ENCODE results near the gene ITPA.

The ITPA gene

DNA sequence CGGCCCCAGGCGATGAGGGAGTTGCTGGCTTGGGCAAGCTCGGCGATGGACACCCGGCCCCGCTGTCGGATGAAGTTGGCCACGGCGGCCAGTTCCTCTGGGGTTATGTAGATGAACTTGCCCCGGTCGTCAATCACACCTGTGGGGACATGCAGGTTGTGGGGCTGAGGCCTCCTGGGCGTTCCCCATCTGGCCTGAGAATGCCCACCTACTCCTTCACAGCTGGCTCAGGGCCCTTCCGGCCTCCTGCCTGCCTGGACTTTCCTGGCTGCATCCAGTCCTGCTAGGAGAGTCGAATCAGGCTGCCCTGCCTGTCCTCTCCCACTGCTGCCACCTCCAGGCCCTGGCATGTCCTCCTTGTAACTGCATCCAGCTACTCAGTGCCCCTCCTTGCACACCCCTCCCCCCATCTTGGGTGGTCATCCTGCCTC, 18.6 kb upstream of the ITPA start:
- TF ChIP-seq MYC (IDR thresholded peaks at IDR 0.05; ENCODE audit: low read depth, low read length), result no peak
- TF ChIP-seq, protein P1, sequence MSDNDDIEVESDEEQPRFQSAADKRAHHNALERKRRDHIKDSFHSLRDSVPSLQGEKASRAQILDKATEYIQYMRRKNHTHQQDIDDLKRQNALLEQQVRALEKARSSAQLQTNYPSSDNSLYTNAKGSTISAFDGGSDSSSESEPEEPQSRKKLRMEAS (IDR thresholded peaks at IDR 0.05; ENCODE audit: low read depth, low read length), result no peak
- no peak overlapping the region for H3K4me3 ChIP-seq (ENCODE audit: low read depth, low read length)
- DNase-seq (ENCODE audit: low read depth), result no peak

DNA sequence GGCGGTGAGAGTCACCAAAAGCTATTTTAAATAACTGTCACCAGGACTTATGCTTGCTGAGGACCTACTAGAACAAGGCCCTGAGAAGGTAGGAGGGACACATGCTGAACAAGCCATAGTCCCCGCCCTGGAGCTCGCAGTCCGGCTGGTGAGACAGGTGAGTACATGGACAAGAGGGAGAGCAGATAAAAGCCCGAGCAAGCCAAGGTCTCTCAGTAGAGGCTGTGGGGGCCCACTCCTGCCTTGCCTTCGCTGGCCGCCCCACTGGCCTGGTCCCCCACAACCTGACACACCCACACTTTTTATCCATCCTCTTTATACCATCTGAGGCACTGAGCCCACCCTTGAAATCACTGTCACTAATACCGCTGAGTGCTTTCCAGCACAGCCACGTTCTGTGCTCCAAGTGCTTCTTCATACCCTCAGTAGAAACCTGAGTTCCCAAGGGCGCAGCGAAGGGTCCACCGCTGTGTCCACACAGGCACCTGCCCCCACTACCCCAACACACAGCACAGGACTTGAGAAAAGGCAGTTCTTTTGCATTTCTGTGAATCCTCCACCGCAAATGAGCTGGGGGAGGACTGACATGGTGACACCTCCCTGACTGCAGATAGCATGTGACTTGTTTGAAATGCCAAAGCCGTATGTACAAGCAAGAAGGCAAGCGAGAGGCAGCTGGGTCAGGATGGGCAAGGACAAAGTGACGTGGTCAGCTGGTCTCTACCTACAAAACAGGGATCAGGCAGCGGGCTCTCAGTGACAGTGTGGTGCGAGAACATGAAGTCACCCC, 16.9 kb upstream of the ITPA start:
- DNase-seq (ENCODE audit: low read depth), result no peak
- no peak overlapping the region for H3K4me3 ChIP-seq (ENCODE audit: low read depth, low read length)
- TF ChIP-seq MYC (IDR thresholded peaks at IDR 0.05; ENCODE audit: low read depth, low read length), result no peak
- TF ChIP-seq POLR2A (IDR thresholded peaks at IDR 0.05; ENCODE audit: extremely low read depth, insufficient read length), result no peak

DNA sequence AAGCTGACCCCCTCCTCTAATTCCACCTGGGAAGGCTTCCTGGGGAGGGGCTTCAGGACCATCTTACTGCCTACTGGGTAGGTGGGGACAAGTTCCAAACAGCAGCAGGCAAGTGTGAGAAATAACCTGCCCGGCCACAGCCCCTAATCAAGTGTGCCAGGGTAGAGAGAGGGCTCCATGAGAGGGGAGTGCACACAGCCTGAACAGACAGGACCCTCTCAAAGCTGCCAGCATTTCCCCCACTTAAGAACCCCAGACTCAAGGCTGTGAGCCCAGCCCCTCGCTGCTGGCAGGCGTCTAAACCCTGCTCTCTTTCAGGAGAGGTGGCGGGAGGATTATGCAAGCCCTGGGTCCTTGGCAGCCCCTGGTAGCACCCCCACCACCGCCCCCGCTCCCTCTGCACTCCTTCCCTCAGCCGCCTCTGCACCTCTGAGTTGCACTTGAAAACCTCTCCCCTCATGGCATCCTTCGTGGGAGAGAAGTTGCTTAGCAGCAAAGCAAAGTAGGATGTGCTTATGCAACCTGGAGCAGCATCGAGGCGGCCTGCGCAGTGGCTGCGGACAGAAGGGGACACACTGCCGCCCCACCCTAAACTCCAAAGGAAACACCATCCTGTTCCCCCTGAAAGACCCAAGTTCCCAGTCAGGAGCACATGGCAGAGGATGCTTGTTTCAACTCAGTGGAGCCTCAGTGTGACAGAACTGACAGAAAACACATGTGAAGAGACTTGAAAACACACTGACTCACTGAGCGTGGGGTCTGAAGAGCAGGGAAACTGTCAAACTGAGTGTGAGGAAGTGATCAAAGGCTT, 15.3 kb upstream of the ITPA start:
- DNase-seq (ENCODE audit: low read depth), result no peak
- TF ChIP-seq, protein P2, sequence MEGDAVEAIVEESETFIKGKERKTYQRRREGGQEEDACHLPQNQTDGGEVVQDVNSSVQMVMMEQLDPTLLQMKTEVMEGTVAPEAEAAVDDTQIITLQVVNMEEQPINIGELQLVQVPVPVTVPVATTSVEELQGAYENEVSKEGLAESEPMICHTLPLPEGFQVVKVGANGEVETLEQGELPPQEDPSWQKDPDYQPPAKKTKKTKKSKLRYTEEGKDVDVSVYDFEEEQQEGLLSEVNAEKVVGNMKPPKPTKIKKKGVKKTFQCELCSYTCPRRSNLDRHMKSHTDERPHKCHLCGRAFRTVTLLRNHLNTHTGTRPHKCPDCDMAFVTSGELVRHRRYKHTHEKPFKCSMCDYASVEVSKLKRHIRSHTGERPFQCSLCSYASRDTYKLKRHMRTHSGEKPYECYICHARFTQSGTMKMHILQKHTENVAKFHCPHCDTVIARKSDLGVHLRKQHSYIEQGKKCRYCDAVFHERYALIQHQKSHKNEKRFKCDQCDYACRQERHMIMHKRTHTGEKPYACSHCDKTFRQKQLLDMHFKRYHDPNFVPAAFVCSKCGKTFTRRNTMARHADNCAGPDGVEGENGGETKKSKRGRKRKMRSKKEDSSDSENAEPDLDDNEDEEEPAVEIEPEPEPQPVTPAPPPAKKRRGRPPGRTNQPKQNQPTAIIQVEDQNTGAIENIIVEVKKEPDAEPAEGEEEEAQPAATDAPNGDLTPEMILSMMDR (IDR thresholded peaks at IDR 0.05; ENCODE audit: low read depth, low read length), result no peak
- TF ChIP-seq, protein P1 (IDR thresholded peaks at IDR 0.05; ENCODE audit: low read depth, low read length), result no peak
- TF ChIP-seq POLR2A (IDR thresholded peaks at IDR 0.05; ENCODE audit: extremely low read depth, insufficient read length) (no peak), MYC (IDR thresholded peaks at IDR 0.05; ENCODE audit: low read depth, low read length) (no peak)
- no peak overlapping the region for H3K4me3 ChIP-seq (ENCODE audit: low read depth, low read length)

DNA sequence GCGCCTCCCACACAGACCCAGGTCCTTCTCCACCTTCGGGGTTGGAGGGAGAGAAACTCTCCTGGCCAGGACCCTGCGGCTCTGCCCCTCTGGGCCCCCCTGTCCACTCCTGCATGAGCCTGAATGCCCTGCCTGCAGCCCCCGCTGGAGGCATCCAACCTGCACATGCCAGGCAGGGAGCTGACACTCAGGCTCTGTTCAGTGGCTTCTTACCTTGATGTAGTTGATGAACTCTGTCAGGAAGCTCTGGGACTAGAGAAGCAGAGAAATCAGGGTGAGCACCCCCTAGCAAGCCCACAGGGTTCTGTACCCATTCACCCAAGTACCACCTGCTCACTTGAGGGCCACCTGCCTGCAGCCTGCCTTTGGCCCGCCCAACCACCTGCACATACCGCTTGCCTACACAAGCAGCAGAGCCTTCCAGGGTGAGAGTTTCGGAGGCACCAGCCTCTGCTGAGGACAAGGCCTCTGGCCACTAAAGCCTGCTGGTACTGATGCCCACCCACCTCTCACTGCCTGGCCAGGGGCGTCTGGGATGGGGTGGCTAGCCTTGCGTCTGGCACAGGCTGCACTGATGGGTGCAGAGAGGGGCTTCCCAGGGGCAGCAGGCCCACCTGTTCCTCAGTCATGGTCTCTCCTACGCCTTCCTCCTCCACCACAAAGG, 14.5 kb upstream of the ITPA start:
- TF ChIP-seq, protein P1 (IDR thresholded peaks at IDR 0.05; ENCODE audit: low read depth, low read length), result no peak
- TF ChIP-seq POLR2A (IDR thresholded peaks at IDR 0.05; ENCODE audit: extremely low read depth, insufficient read length) (no peak), MYC (IDR thresholded peaks at IDR 0.05; ENCODE audit: low read depth, low read length) (no peak)
- TF ChIP-seq, protein P2 (IDR thresholded peaks at IDR 0.05; ENCODE audit: low read depth, low read length), result no peak
- no peak for DNase-seq (ENCODE audit: low read depth)

DNA sequence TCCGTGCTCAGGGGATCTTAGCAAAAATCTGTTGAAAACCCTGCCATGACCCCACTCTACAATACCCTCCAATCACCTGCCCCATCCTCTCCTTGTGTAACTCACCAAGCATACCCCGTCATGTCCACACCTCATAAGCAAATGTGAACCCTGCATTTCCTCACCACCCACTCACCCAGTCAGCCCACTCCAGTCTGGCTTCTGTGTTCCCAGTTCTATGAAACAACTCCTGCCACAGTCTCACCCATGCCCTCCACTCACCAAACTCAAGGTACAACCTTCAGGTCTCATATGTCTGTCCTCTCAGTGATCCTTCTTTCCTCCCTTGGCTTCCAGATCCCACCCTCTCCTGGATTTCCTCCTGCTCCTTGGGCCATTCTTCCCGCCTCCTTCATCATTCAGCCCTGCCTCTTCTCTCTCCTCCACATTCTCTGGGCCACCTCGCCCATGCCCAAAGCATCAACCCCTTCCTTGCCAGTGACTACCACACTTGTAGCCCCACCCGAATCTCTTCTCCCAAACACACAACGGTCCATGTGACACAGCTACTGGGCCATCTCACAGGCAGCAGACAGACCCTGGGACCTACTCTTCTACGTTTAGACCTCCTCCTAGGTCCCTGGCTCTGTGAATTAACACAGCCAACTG, 13.6 kb upstream of the ITPA start:
- no peak overlapping the region for H3K4me3 ChIP-seq (ENCODE audit: low read depth, low read length)
- TF ChIP-seq MYC (IDR thresholded peaks at IDR 0.05; ENCODE audit: low read depth, low read length), result no peak
- TF ChIP-seq, protein P1 (IDR thresholded peaks at IDR 0.05; ENCODE audit: low read depth, low read length), result no peak
- TF ChIP-seq, protein P2 (IDR thresholded peaks at IDR 0.05; ENCODE audit: low read depth, low read length), result no peak
- TF ChIP-seq POLR2A (IDR thresholded peaks at IDR 0.05; ENCODE audit: extremely low read depth, insufficient read length), result no peak
- no peak for DNase-seq (ENCODE audit: low read depth)

More for the DNA sequence above, 14.5 kb upstream of the ITPA start:
- H3K4me3 ChIP-seq (ENCODE audit: low read depth, low read length), result no peak overlapping the region

DNA sequence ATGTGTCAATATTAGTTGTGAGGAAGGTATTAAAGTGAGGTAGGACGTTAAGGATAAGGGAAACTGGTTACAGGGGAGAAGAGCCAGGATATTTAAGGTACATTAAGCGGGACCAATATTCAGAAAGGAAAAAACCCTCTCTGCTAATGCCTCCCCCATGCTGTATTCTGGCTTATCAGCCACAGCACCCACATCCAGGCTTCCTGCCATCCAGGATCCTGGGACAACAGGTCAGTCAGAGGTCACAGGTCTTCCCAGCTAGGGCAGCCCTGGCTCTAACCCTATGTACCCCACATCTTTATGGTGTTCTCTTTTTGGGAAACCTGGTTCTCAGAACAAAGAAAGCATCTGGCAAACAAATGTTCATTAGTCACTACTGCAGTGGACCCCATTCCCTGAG, 10.1 kb upstream of the ITPA start:
- no peak overlapping the region for H3K4me3 ChIP-seq (ENCODE audit: low read depth, low read length)
- TF ChIP-seq, protein P1 (IDR thresholded peaks at IDR 0.05; ENCODE audit: low read depth, low read length), result no peak
- no peak for TF ChIP-seq POLR2A (IDR thresholded peaks at IDR 0.05; ENCODE audit: extremely low read depth, insufficient read length)
- no peak for DNase-seq (ENCODE audit: low read depth)

Data from NB4 (cell line).